Natural killer cell treated with Interleukin-12 subunit alpha and Interleukin-12 subunit beta and Interleukin-15 and Interleukin-18, amount 100 ng/mL, for 72 hours (primary cell): Measurements from ENCODE around the gene GOSR1. TPM values are rescaled to one million over a fixed set of nuclear protein-coding genes. Genes with fewer than 3 reads are reported as not detected.
"Not testable (repeated sequence)": the region's sequence is repeated elsewhere in the genome, so short reads cannot be mapped to it uniquely, and the experiment has no call there.

Source experiments
- ATAC-seq, 2 donors: fragments of 150-1000 bp; cut with Tn5 transposase in 1 of 2; sonication (Bioruptor Pico), chemical (Tn5 transposase) in 1 of 2; 2 replicates each; pipeline ENCODE4 v1.10.0; 2021
- DNase-seq: peaks from one replicate; pipeline ENCODE4 v3.0.0; 2022; ENCODE audit warnings: low spot score
- H3K27ac Mint-ChIP-seq, 2 donors: 1 replicate in 1 of 2; 2 replicates in 1 of 2; pipeline ENCODE4 v1.8.0; 2022; ENCODE audit warnings: mixed read lengths in 2 of 2, mild to moderate bottlenecking in 1 of 2, moderate library complexity in 1 of 2
- H3K27me3 Mint-ChIP-seq, 2 donors: 1 replicate in 1 of 2; 2 replicates in 1 of 2; pipeline ENCODE4 v1.8.0; 2022; ENCODE audit warnings: mixed read lengths in 2 of 2
- H3K36me3 Mint-ChIP-seq: one replicate; pipeline ENCODE4 v1.8.0; 2022; ENCODE audit warnings: mixed read lengths
- H3K4me1 Mint-ChIP-seq, 2 donors: 1 replicate in 1 of 2; 2 replicates in 1 of 2; pipeline ENCODE4 v1.8.0; 2022; ENCODE audit warnings: low read depth in 2 of 2, mixed read lengths in 2 of 2, mild to moderate bottlenecking in 1 of 2
- H3K4me3 Mint-ChIP-seq: one replicate; pipeline ENCODE4 v1.8.0; 2022; ENCODE audit warnings: mixed read lengths
- H3K9me3 Mint-ChIP-seq: 2 replicates; pipeline ENCODE4 v1.8.0; 2022; ENCODE audit warnings: mixed read lengths
- total RNA-seq, 2 donors: library from RNA; stranded (reverse); gene quantifications; one replicate each; pipeline ENCODE4 v1.2.3, GENCODE V29; 2022

Gene GOSR1
- total RNA-seq, 2 donors from 2014 or later = 59.2 to 62.0 TPM

DNA sequence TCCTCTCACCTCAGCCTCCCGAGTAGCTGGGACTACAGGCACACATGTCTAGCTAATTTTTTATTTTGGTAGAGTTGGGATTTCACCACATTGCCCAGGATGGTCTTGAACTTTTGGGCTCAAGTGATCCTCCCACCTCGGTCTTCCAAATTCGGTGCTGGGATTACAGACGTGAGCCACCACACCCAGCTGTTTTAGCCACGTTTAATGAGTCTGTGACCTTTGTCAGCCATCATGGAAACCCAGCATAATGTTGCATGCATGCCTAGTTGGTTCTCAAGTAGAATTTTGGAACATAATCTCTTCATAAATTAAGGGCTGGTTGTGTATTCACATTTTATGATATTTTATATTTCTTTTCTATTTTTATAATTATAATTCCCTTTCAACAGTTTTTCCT is 42.0 kb downstream of the GOSR1 start:
- Mint-ChIP-seq H3K36me3 (peaks cover 8% of the 10 kb centered on the region), H3K4me1 (peaks cover 0 to 4% of the 10 kb centered on the region in 2 donors), H3K4me3 (no peak overlapping the region), H3K27ac (no peak overlapping the region), H3K9me3 (no peaks in the 10 kb centered on the region), H3K27me3 (no peaks in the 10 kb centered on the region)
- DNase-seq (no peak), ATAC-seq (no peak)

DNA sequence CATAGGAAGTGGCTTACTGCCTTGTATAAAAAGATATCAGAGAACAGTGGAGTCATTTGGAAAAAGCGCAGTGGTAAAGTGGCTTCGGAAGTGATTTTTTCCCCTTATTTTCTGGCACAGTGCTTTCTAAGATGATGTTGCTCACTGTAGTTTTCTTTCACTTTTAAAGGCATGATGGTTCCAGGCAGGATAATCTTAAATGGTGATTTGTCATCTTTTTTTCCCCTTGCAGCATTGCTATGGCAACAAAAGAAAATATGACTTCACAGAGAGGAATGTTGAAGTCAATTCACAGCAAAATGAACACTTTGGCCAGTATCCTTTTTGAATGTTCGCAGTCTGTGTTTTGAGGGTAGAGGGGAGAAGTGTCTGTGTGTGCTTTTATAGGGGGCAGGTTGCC is 42.5 kb downstream of the GOSR1 start:
- Mint-ChIP-seq H3K27ac (no peak overlapping the region), H3K27me3 (no peaks in the 10 kb centered on the region), H3K36me3 (peaks cover 6% of the 10 kb centered on the region), H3K4me1 (peaks cover 0 to 4% of the 10 kb centered on the region in 2 donors), H3K9me3 (no peaks in the 10 kb centered on the region), H3K4me3 (no peak overlapping the region)
- ATAC-seq (no peak), DNase-seq (no peak)

DNA sequence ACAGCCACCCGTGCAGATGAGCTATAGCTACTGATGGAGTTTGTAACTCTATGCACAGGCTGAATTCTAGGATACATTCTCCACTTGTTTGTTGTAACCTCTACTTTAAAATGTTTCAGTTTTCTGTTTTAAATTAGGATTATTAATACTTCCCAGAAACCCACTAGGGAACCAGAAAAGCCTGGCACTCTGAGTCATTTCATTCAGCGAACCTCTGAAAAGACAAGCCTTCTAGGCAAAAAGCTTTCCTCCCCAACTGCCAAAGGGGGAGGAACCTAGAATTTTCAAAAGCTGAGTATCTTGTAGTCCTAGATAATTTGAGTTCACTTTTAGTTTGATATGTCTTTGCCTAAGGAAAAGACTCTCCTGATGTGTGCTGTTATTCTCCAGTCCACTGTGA is 43.2 kb downstream of the GOSR1 start:
- ATAC-seq = no peak
- no peak for DNase-seq
- H3K27ac Mint-ChIP-seq = no peak overlapping the region

DNA sequence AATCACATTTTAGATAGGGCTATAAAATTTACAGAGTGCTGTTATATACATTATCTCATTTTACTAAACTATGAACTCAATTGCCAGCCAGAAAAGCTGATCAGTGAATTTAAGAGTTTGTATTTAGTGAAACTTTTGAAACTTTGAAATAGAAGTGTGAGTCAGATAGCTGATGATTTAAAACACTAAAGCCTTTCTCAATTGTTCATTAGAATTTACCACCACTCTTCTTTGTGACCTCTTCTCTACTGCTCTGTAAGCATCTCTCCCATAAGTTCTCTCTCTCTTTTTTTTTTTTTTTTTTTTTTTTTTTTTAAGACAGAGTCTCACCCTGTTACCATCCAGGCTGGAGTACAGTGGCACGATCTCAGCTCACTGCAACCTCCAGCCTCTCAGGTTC is 43.7 kb downstream of the GOSR1 start:
- H3K27ac Mint-ChIP-seq = no peak overlapping the region

More for the DNA sequence above, 43.2 kb downstream of the GOSR1 start:
- Mint-ChIP-seq H3K4me3 (no peak overlapping the region), H3K27me3 (no peaks in the 10 kb centered on the region), H3K36me3 (peaks cover 6% of the 10 kb centered on the region), H3K4me1 (peaks cover 0 to 4% of the 10 kb centered on the region in 2 donors), H3K9me3 (no peaks in the 10 kb centered on the region)

DNA sequence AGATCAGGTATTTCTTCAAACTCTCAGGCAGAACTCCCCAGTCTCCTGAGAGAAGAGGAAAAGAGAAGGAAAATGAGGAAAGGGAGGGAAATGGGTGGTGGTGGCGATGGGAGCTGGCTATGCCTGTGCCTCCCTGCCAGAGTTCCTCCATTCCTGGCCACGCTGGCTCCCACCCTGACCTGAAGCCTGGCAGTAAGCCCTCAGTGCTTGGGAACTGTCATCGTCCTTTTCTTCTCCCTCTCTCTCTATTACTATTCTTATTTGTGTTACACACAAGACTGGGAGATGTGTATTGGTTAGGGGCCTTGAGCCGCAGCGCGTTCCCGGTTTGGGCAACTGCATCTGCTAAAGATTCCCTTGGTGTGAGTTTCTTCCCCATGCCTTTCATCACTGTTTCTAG is 44.6 kb downstream of the GOSR1 start:
- Mint-ChIP-seq H3K27me3 (no peaks in the 10 kb centered on the region), H3K4me1 (peaks cover 0 to 4% of the 10 kb centered on the region in 2 donors), H3K27ac (peak overlapping the region in 1 of 2 donors; percentile 38), H3K9me3 (no peaks in the 10 kb centered on the region), H3K36me3 (peaks cover 6% of the 10 kb centered on the region), H3K4me3 (no peak overlapping the region)
- no peak for ATAC-seq
- DNase-seq = no peak

More for the DNA sequence above, 43.7 kb downstream of the GOSR1 start:
- DNase-seq = no peak
- H3K4me1 Mint-ChIP-seq = peaks cover 0 to 4% of the 10 kb centered on the region in 2 donors
- no peaks in the 10 kb centered on the region for H3K9me3 Mint-ChIP-seq
- no peaks in the 10 kb centered on the region for H3K27me3 Mint-ChIP-seq
- no peak for ATAC-seq
- H3K36me3 Mint-ChIP-seq = peaks cover 6% of the 10 kb centered on the region
- no peak overlapping the region for H3K4me3 Mint-ChIP-seq

DNA sequence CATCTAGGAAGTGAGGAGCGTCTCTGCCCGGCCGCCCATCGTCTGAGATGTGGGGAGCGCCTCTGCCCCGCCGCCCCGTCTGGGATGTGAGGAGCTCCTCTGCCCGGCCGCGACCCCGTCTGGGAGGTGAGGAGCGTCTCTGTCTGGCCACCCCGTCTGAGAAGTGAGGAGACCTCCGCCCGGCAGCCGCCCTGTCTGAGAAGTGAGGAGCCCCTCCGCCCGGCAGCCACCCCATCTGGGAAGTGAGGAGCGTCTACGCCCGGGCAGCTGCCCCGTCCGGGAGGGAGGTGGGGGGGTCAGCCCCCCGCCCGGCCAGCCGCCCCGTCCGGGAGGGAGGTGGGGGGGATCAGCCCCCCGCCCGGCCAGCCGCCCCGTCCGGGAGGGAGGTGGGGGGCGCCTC is 46.0 kb downstream of the GOSR1 start:
- H3K27me3 Mint-ChIP-seq, H3K9me3 Mint-ChIP-seq, H3K4me3 Mint-ChIP-seq, H3K4me1 Mint-ChIP-seq, DNase-seq, H3K27ac Mint-ChIP-seq, ATAC-seq, H3K36me3 Mint-ChIP-seq: not testable (repeated sequence)

DNA sequence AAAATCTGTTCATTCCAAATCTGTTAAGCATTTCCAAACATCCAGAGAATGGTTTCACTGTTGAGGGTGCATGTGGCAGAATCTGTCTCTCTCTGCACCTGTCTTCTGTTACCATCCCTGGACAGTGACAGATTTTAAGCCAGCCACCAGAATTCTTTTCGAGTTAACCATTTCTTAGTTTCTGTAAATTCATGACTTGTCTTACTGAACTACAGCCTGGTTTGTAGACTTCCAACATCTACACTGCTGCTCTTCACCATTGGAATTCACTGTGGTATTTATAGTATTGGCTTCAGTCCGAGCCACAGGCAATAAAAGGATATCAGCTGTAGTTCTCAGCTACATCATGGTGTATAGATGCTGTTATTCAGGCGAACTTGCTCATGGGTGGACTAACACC is 47.6 kb downstream of the GOSR1 start:
- ATAC-seq (no peak), DNase-seq (no peak)
- H3K4me1 Mint-ChIP-seq = peaks cover 0 to under 1% of the 10 kb centered on the region in 2 donors
- H3K9me3 Mint-ChIP-seq = no peaks in the 10 kb centered on the region
- peaks cover 6% of the 10 kb centered on the region for H3K36me3 Mint-ChIP-seq
- no peak overlapping the region for H3K4me3 Mint-ChIP-seq
- H3K27me3 Mint-ChIP-seq = no peaks in the 10 kb centered on the region
- H3K27ac Mint-ChIP-seq = no peak overlapping the region

DNA sequence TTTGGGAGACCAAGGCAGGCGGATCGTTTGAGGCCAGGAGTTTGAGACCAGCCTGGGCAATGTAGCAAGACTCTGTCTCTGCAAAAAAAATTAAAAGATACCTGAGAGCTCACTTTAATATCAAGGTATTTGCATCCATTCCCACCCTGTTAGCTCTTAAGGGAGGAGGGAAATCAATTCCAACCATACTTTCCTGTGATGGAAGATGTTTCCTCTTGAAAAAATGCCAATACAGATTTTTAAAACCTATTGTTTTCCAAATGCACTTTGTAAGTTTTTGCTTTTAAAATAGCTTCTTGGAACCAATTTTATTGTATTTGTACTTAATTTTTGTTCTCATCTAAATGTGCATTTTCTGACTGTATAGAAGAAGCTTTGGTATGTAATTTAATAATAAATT is 49.2 kb downstream of the GOSR1 start:
- no peak for ATAC-seq
- Mint-ChIP-seq H3K9me3 (no peaks in the 10 kb centered on the region), H3K4me3 (no peak overlapping the region), H3K27me3 (no peaks in the 10 kb centered on the region), H3K36me3 (peaks cover 6% of the 10 kb centered on the region), H3K4me1 (no peaks in the 10 kb centered on the region), H3K27ac (no peak overlapping the region)
- DNase-seq = no peak

DNA sequence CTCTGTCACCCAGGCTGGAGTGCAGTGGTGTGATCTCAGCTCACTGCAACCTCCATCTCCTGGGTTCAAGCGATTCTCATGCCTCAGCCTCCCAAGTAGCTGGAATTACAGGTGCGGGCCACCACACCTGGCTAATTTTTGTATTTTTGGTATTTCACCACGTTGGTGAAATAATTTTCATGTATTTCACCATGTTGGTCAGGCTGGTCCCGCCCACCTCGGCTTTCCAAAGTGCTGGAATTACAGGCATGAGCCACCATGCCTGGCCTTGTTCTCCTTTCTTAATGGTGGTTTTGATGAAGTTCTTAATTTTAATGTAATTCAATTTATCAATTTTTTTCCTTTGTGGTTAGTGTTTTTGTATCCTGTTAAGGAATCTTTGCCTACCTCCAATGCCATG is 51.5 kb downstream of the GOSR1 start:
- H3K4me1 Mint-ChIP-seq, H3K9me3 Mint-ChIP-seq, DNase-seq, H3K27me3 Mint-ChIP-seq, ATAC-seq, H3K36me3 Mint-ChIP-seq, H3K4me3 Mint-ChIP-seq, H3K27ac Mint-ChIP-seq: not testable (repeated sequence)

DNA sequence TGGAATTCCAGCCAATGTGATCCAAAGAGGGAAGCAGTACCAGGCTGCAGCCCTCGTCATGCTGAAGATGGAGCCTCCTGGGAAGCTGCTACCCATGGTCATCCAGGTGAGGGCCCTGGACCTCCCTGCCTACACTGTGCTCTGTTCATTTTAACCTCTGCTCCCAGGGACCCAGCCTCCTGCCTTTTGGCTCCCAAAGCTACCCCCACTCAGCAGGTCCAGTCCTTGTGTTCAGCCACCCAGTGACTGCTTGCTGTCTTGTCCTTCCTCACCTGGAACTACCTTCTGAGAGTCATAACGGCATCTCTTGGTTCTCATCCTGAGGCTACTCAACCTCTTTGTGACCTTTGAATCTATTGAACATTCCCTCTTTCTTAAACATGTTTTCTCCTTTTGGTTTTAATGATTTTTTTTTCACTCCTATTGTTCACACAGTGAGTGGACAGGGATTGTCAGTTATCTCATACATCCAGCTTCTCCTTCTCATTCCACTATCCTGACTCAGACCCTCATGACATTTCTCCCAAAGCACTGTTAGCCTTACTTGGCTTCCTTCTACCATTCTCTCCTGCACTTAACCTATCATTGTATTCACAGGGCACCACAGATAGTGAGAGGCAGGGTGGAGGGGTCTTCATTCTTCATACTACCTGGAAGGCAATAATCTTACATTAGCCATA is 53.3 kb downstream of the GOSR1 start:
- no peak overlapping the region for H3K27ac Mint-ChIP-seq
- H3K4me3 Mint-ChIP-seq = no peak overlapping the region
- no peaks in the 10 kb centered on the region for H3K4me1 Mint-ChIP-seq

DNA sequence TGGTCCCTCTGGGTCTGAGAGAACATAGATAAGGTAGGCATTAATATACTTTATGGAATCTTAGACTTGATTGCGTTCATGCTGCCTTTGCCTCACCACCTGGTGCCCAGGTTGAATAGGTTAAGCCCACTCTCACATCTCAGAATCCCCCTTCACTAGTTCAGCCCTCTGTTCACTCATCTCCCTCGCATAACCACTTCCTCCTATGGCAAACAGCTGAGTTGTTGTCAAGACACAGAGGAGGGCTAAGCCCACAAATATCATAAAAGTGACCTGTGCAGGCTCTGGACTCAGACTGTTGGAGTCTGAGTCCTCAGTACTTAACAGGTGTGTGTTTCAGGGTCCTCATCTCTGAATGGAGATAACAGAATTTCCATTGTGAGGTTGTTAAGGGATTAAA is 55.7 kb downstream of the GOSR1 start:
- no peak overlapping the region for H3K27ac Mint-ChIP-seq
- DNase-seq = no peak
- H3K4me3 Mint-ChIP-seq = no peak overlapping the region
- no peaks in the 10 kb centered on the region for H3K4me1 Mint-ChIP-seq
- no peaks in the 10 kb centered on the region for H3K27me3 Mint-ChIP-seq
- H3K9me3 Mint-ChIP-seq = no peaks in the 10 kb centered on the region
- no peak for ATAC-seq
- H3K36me3 Mint-ChIP-seq = no peaks in the 10 kb centered on the region

More for the DNA sequence above, 53.3 kb downstream of the GOSR1 start:
- no peaks in the 10 kb centered on the region for H3K27me3 Mint-ChIP-seq
- DNase-seq (no peak), ATAC-seq (no peak)
- no peaks in the 10 kb centered on the region for H3K36me3 Mint-ChIP-seq
- no peaks in the 10 kb centered on the region for H3K9me3 Mint-ChIP-seq

DNA sequence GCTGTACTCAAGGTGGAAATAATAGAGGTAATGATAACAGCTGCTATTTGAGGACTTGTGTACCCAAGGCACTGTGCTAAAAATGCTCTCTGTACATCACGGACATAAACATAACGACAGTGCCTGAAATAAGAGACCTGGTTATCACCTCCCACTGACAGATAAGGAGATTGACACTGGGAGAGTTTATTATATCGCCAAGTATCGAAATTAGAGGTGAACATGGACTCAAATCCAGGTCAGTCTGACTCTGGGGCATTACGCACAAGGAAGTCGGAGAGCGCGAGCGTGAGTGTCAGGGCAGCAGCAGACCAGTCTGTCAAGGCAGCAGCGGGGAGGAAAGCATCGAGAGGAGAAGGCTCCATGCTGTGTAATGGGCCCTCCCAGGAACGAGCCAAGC is 57.1 kb downstream of the GOSR1 start:
- DNase-seq (no peak), ATAC-seq (no peak)
- Mint-ChIP-seq H3K27ac (no peak overlapping the region), H3K4me3 (no peak overlapping the region), H3K9me3 (no peaks in the 10 kb centered on the region), H3K27me3 (no peaks in the 10 kb centered on the region), H3K4me1 (no peaks in the 10 kb centered on the region), H3K36me3 (no peaks in the 10 kb centered on the region)

DNA sequence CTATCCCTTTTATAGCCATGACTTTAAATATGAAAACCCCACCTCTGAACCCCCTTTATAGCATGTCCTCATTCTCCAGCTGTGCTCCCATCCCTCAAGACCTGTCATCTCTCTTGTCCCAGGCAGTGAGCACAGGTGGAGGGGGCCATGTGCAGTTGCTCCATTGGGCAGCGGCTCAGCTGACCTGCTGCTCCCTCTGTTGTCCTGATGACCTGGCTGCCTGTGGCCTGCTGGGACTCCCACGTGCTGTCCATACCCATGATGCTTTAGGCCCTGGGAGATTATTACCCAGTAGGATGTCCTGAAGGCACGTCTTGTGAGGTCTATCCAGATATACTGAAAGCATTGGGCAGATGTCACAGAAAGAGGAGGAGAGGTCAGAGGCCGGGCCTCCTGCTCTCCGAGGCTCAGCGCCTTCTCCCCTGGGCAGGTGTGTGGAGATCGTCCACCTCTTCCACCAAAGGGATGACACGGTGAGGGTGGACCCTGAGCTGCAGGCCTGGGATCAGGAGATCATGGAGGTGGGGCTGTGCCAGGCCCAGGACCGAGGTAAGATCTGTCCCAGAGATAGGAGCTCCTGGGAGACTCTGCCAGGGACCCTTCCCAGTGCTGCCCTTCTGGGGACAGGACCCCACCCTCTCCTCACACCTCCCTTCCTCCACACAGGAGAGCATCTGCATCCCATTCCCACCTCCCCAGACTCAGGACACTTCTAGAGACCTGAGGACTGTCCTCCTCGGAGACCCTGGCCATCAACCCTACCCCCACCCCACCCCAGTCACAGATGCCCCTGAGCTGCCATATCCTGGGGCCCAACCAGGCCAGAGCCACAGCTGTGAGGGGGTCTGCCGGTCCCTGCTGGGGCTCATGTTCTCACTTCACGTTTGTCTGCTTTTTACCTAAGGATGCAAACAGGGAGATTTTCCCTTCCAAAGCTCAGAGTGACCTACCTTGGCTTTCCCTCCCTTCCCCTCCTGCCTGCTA is 58.0 kb downstream of the GOSR1 start:
- ATAC-seq (peak in 1 of 2 donors; percentile 20), DNase-seq (no peak)
- H3K4me1 Mint-ChIP-seq = no peaks in the 10 kb centered on the region
- no peaks in the 10 kb centered on the region for H3K27me3 Mint-ChIP-seq
- H3K36me3 Mint-ChIP-seq = no peaks in the 10 kb centered on the region
- no peak overlapping the region for H3K4me3 Mint-ChIP-seq
- no peak overlapping the region for H3K27ac Mint-ChIP-seq
- H3K9me3 Mint-ChIP-seq = no peaks in the 10 kb centered on the region

DNA sequence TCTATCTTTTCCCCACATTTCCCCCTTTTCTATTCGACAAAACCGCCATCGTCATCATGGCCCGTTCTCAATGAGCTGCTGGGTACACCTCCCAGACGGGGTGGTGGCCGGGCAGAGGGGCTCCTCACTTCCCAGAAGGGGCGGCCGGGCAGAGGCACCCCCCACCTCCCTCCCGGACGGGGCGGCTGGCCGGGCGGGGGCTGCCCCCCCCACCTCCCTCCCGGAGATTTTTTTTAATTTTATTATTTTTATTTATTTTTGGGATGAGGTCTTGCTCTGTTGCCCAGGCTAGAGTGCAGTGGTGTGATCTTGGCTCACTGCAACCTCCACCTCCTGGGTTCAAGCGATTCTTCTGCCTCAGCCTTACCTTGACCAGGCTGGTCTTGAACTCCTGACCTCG is 59.6 kb downstream of the GOSR1 start:
- not testable (repeated sequence) for DNase-seq, H3K4me1 Mint-ChIP-seq, H3K4me3 Mint-ChIP-seq, ATAC-seq, H3K36me3 Mint-ChIP-seq, H3K27ac Mint-ChIP-seq, H3K27me3 Mint-ChIP-seq, H3K9me3 Mint-ChIP-seq
